ENCODE data around the gene MPO. TPM values are rescaled to one million over a fixed set of nuclear protein-coding genes. Genes with fewer than 3 reads are reported as not detected.

Gene MPO
- total and polyA plus RNA-seq, 2 of the 4 experiments (the other 2 are of a cell fraction) = not detected

- no peak overlapping the region for H2BK5ac ChIP-seq (ENCODE audit: low read depth, low read length, poor library complexity, severe bottlenecking)
- CTCF ChIA-PET = no interaction called here
- dilution Hi-C loops (cut with HindIII; ENCODE audit: low sequenced_read_pairs, unreplicated experiment) = no loop called here
These were observed 13.3 kb upstream of the MPO start for GRCh38 chr17:58294034-58294433.

More at GRCh38 chr17:58294034-58294433, 13.3 kb upstream of the MPO start:
- no peak overlapping the region for H3K4ac ChIP-seq (ENCODE audit: low read depth, low read length)
- no peak overlapping the region for H2BK20ac ChIP-seq (ENCODE audit: low read depth, low read length)
- no peak overlapping the region for H3K4me2 ChIP-seq (ENCODE audit: low read depth, low read length)
- no peak for DNase-seq
- H3K18ac ChIP-seq (ENCODE audit: low read depth, low read length) = no peak overlapping the region
- no peaks in the 10 kb centered on the region for H3K9me3 ChIP-seq (ENCODE audit: control insufficient read depth, insufficient read depth, low read length)
- no peak overlapping the region for H2AK9ac ChIP-seq (replicated peaks; ENCODE audit: low read depth, low read length, poor library complexity)
- no peak overlapping the region for H3K23ac ChIP-seq (ENCODE audit: low read depth, low read length)
- no TSS peak for BruUV-seq (replicated peaks)
- no peak overlapping the region for H4K5ac ChIP-seq (ENCODE audit: low read depth, low read length)
- H3K4me3 ChIP-seq (ENCODE audit: insufficient read depth, low read depth, low read length) = no peak overlapping the region
- H3K27me3 ChIP-seq (ENCODE audit: control insufficient read depth, insufficient read depth, low read length) = peaks cover 2% of the 10 kb centered on the region
- TF ChIP-seq MAZ (IDR thresholded peaks at IDR 0.05; ENCODE audit: borderline replicate concordance, low read depth, low read length) (no peak), SMC3 (IDR thresholded peaks at IDR 0.05; ENCODE audit: low read depth, low read length) (no peak), NFE2L2 (IDR thresholded peaks at IDR 0.05; ENCODE audit: low read depth, low read length) (no peak), FOS (IDR thresholded peaks at IDR 0.05; ENCODE audit: low read depth, low read length) (no peak), CTCF (conservative IDR thresholded peaks at IDR 0.05; ENCODE audit: low read depth, low read length) (no peak), MXI1 (IDR thresholded peaks at IDR 0.05; ENCODE audit: borderline replicate concordance, low read depth, low read length) (no peak), RAD21 (IDR thresholded peaks at IDR 0.05; ENCODE audit: low read length) (no peak), USF2 (IDR thresholded peaks at IDR 0.05; ENCODE audit: low read depth, low read length) (no peak), RCOR1 (IDR thresholded peaks at IDR 0.05; ENCODE audit: insufficient replicate concordance, low read length) (no peak), BHLHE40 (IDR thresholded peaks at IDR 0.05; ENCODE audit: low read depth, low read length) (no peak)
- intact Hi-C loops (cut with micrococcal nuclease) = no loop called here
- H4K8ac ChIP-seq (ENCODE audit: low read depth in 2 of 2, low read length in 2 of 2) = no peak overlapping the region
- POLR2A ChIA-PET (ENCODE audit: unreplicated experiment) = no interaction called here
- no peaks in the 10 kb centered on the region for H3K36me3 ChIP-seq (ENCODE audit: control insufficient read depth, insufficient read depth, low read length)
- no peaks in the 10 kb centered on the region for H4K20me1 ChIP-seq (ENCODE audit: insufficient read depth, low read length)
- no peaks in the 10 kb centered on the region for H3K79me1 ChIP-seq (ENCODE audit: low read depth in 1 of 2, low read length in 2 of 2)
- WGBS, 2 experiments (ENCODE audit: extremely low coverage in 2 of 2, insufficient read length in 1 of 2) = no CpG with 5 or more reads among the region's 1 CpG
- in situ Hi-C loops (cut with MboI; ENCODE audit: low sequenced_read_pairs) = no loop called here
- H3K14ac ChIP-seq (replicated peaks; ENCODE audit: low read depth, low read length) = no peak overlapping the region
- H2BK120ac ChIP-seq (ENCODE audit: low read depth, low read length) = no peak overlapping the region
- no peak for ATAC-seq (ENCODE audit: low read depth)
- H3K4me1 ChIP-seq (ENCODE audit: control insufficient read depth, insufficient read depth, low read length) = no peaks in the 10 kb centered on the region
- H2BK15ac ChIP-seq (ENCODE audit: low read depth, low read length) = no peak overlapping the region
- H3K56ac ChIP-seq (ENCODE audit: extremely low read depth, insufficient read depth, low read length) = no peak overlapping the region
- no peaks in the 10 kb centered on the region for H3K9me1 ChIP-seq (ENCODE audit: insufficient read depth, low read length)
- no peak overlapping the region for H4K91ac ChIP-seq (ENCODE audit: insufficient read depth, low read depth, low read length)
- no peak overlapping the region for H2AK5ac ChIP-seq (ENCODE audit: low read depth, low read length)
- H3K9ac ChIP-seq (ENCODE audit: low read depth, low read length) = no peak overlapping the region
- no peak overlapping the region for H3K27ac ChIP-seq (ENCODE audit: insufficient read depth, low read length)
- H2AFZ ChIP-seq (replicated peaks; ENCODE audit: low read length, poor library complexity) = no peak overlapping the region
